PFSK-1 (cell line): ENCODE data around the gene MR1.

Experiments
- FOXP2 ChIP-seq: optimal IDR thresholded peaks from 2 replicates; pipeline ENCODE3; 2011; ENCODE audit warnings: borderline replicate concordance, control low read depth, inconsistent platforms; ENCODE audit not compliant: insufficient read depth; ENCODE audit errors: extremely low read length, extremely low read depth
- POLR2AphosphoS5 ChIP-seq: IDR thresholded peaks from 2 replicates; pipeline ENCODE4 v1.6.1; 2012; ENCODE audit warnings: low read depth, mild to moderate bottlenecking, control low read depth, low read length, moderate library complexity
- SIN3A ChIP-seq: IDR thresholded peaks from 2 replicates; pipeline ENCODE4 v1.6.1; 2012; ENCODE audit warnings: mild to moderate bottlenecking, low read length, moderate library complexity, borderline replicate concordance; ENCODE audit not compliant: insufficient read depth
- TAF1 ChIP-seq: IDR thresholded peaks from 2 replicates; pipeline ENCODE4 v1.6.1; 2012; ENCODE audit warnings: low read length, control low read depth, borderline replicate concordance; ENCODE audit not compliant: insufficient read depth
- TF ChIP-seq, protein P1 (sequence below), 2 experiments: IDR thresholded peaks; 2 replicates each; pipeline versions ENCODE4 v1.6.1 to v1.8.0; 2011 to 2012; ENCODE audit warnings: low read depth in 2 of 2, low read length in 2 of 2, control low read depth in 1 of 2, inconsistent platforms in 1 of 2, mild to moderate bottlenecking in 1 of 2, moderate library complexity in 1 of 2; ENCODE audit not compliant: insufficient read depth in 1 of 2

The MR1 gene

DNA sequence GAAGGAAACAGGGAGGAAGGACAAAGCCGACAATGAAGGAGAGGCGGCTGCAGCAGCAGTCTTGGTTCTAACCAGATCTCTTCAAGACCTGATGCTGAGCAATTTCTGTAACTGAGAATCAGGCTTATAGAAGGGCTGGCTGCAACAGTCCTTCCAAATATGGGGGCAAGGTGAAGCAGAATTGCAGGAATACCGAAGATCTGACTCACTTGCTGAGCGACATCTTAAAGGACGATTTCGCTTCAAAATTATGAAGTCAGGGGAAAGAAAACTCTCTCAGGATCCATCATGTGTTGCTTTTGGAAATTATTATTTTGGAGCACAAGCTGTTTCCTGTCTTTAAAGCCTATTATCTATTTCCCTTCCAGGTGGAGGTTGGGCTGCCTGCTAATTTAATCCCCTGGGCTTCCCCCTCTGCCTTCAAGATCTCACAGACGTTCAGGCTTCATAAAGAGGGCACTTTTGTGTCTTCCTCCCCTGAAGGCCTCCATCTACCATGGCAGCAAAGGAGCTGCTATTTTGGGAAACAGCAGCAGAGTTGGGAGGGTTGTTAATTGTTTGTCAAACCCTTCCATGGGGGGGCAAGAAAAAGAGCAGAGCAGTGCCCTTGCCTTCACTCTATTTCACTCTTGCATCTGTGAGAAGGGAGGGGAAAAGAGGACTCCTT, 43.9 kb downstream of the MR1 start:
- no peak for TF ChIP-seq FOXP2
- no peak for TF ChIP-seq TAF1
- no peak for TF ChIP-seq POLR2AphosphoS5
- TF ChIP-seq SIN3A, result no peak
- TF ChIP-seq, protein P1, sequence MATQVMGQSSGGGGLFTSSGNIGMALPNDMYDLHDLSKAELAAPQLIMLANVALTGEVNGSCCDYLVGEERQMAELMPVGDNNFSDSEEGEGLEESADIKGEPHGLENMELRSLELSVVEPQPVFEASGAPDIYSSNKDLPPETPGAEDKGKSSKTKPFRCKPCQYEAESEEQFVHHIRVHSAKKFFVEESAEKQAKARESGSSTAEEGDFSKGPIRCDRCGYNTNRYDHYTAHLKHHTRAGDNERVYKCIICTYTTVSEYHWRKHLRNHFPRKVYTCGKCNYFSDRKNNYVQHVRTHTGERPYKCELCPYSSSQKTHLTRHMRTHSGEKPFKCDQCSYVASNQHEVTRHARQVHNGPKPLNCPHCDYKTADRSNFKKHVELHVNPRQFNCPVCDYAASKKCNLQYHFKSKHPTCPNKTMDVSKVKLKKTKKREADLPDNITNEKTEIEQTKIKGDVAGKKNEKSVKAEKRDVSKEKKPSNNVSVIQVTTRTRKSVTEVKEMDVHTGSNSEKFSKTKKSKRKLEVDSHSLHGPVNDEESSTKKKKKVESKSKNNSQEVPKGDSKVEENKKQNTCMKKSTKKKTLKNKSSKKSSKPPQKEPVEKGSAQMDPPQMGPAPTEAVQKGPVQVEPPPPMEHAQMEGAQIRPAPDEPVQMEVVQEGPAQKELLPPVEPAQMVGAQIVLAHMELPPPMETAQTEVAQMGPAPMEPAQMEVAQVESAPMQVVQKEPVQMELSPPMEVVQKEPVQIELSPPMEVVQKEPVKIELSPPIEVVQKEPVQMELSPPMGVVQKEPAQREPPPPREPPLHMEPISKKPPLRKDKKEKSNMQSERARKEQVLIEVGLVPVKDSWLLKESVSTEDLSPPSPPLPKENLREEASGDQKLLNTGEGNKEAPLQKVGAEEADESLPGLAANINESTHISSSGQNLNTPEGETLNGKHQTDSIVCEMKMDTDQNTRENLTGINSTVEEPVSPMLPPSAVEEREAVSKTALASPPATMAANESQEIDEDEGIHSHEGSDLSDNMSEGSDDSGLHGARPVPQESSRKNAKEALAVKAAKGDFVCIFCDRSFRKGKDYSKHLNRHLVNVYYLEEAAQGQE (IDR thresholded peaks at IDR 0.05; ENCODE audit: insufficient read depth in 1 of 2, low read depth in 2 of 2, low read length in 2 of 2), result no peak

DNA sequence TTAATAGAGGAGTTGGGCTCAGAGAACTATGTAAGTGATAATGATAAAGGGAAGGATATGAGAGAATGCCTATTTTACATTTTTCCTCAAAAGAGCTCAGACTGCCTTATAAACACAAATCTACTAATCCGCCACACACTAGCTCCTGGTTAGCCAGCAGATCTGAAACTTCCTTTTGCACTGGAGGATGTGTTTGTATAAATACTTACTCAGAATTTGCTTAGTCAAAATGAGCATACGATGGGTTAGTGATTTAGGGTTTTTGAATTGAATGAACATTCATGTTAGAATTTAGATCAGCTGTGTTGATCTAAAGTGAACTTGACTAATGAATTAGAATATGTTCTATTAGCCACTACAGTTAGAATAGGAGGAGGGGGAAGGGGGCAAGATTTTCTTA, 45.6 kb downstream of the MR1 start:
- TF ChIP-seq SIN3A (no peak), POLR2AphosphoS5 (no peak), TAF1 (no peak), FOXP2 (no peak)
- TF ChIP-seq, protein P1 (IDR thresholded peaks at IDR 0.05; ENCODE audit: insufficient read depth in 1 of 2, low read depth in 2 of 2, low read length in 2 of 2), result no peak

GRCh38 chr1:181079920-181080319, 46.1 kb downstream of the MR1 start:
- TF ChIP-seq SIN3A (no peak), TAF1 (no peak)

DNA sequence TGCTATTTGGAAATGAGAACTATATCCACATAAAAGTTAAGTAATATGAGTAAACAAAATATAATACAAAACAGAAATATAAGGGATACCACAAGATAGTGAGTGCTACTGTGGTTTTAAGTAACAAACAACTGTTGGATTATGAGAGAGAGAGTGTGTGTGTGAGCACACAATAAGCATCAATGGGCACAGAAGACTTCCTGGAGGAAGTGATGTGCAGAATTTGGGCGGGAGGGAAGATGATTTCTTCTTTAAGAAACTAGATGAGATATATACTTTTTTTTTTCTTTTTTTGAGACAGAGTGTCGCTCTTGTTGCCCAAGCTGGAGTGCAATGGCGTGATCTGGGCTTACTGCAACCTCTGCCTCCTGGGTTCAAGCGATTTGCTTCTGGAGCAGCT, 46.8 kb downstream of the MR1 start:
- TF ChIP-seq FOXP2 (no peak), TAF1 (no peak), SIN3A (no peak), POLR2AphosphoS5 (no peak)
- TF ChIP-seq, protein P1 (IDR thresholded peaks at IDR 0.05; ENCODE audit: insufficient read depth in 1 of 2, low read depth in 2 of 2, low read length in 2 of 2), result no peak

DNA sequence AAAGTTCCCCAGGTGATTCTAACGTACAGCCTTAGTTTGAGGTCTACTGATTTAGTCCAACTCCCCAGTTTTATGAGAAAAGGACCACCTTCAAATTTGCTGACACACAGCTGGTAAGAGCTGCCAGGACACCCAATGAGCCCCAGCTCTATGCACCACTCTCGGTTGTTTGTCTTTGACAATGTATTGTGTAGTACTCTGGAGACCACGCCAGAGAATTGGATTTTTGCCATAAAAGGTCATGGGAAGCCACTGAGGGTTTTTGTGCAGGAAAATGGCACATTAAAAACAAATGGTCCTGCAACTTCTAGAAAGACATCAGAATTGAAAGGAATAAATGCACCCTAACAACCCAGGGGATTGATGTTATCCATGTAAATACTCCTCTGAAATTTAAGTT, 47.6 kb downstream of the MR1 start:
- TF ChIP-seq FOXP2 (no peak), SIN3A (no peak), TAF1 (no peak)
- TF ChIP-seq, protein P1 (IDR thresholded peaks at IDR 0.05; ENCODE audit: insufficient read depth in 1 of 2, low read depth in 2 of 2, low read length in 2 of 2), result no peak
